ENCODE measurements around the gene ZGPAT.

GRCh38 chr20:63740070-63740626, 32.3 kb downstream of the ZGPAT start:
- TF ChIP-seq CTCF (IDR thresholded peaks at IDR 0.05) (no peak), EZH2 (IDR thresholded peaks at IDR 0.05; ENCODE audit: borderline replicate concordance, insufficient read depth, low read depth, low read length, poor library complexity, severe bottlenecking) (no peak)
